Measurements from ENCODE around the gene RAB36.

Gene RAB36

GRCh38 chr22:23163665-23164064, 18.4 kb downstream of the RAB36 start:
- Mint-ChIP-seq H3K4me1 (no peaks in the 10 kb centered on the region), H3K36me3 (ENCODE audit: insufficient read depth) (peaks cover 4% of the 10 kb centered on the region), H3K9me3 (no peaks in the 10 kb centered on the region), H3K27me3 (no peaks in the 10 kb centered on the region), H3K27ac (ENCODE audit: low read depth) (no peak overlapping the region), H3K4me3 (no peak overlapping the region)
- DNase-seq (ENCODE audit: low spot score in 2 of 2) (no peak), ATAC-seq (replicated peaks; ENCODE audit: extremely low read depth, poor library complexity, severe bottlenecking) (no peak)

GRCh38 chr22:23164091-23164490, 18.8 kb downstream of the RAB36 start:
- Mint-ChIP-seq H3K9me3 (no peaks in the 10 kb centered on the region), H3K27ac (ENCODE audit: low read depth) (no peak overlapping the region), H3K36me3 (ENCODE audit: insufficient read depth) (peaks cover 4% of the 10 kb centered on the region), H3K4me3 (no peak overlapping the region), H3K4me1 (no peaks in the 10 kb centered on the region), H3K27me3 (no peaks in the 10 kb centered on the region)
- no peak for DNase-seq (ENCODE audit: low spot score in 2 of 2)
- no peak for ATAC-seq (replicated peaks; ENCODE audit: extremely low read depth, poor library complexity, severe bottlenecking)

- Mint-ChIP-seq H3K27ac (ENCODE audit: low read depth) (peak overlapping the region; percentile 36), H3K4me3 (no peak overlapping the region), H3K36me3 (ENCODE audit: insufficient read depth) (peaks cover 4% of the 10 kb centered on the region), H3K9me3 (no peaks in the 10 kb centered on the region), H3K27me3 (no peaks in the 10 kb centered on the region), H3K4me1 (no peaks in the 10 kb centered on the region)
- DNase-seq (ENCODE audit: low spot score in 2 of 2) (no peak), ATAC-seq (replicated peaks; ENCODE audit: extremely low read depth, poor library complexity, severe bottlenecking) (no peak)
These were observed 21.0 kb downstream of the RAB36 start for GRCh38 chr22:23166042-23166831.

- DNase-seq (ENCODE audit: low spot score in 2 of 2) (no peak), ATAC-seq (replicated peaks; ENCODE audit: extremely low read depth, poor library complexity, severe bottlenecking) (no peak)
- Mint-ChIP-seq H3K27ac (ENCODE audit: low read depth) (no peak overlapping the region), H3K4me3 (no peak overlapping the region), H3K27me3 (no peaks in the 10 kb centered on the region), H3K4me1 (no peaks in the 10 kb centered on the region), H3K36me3 (ENCODE audit: insufficient read depth) (peaks cover 4% of the 10 kb centered on the region), H3K9me3 (no peaks in the 10 kb centered on the region)
These were observed 21.8 kb downstream of the RAB36 start for GRCh38 chr22:23166841-23167616.

GRCh38 chr22:23168391-23169042, 23.2 kb downstream of the RAB36 start:
- Mint-ChIP-seq H3K36me3 (ENCODE audit: insufficient read depth) (no peaks in the 10 kb centered on the region), H3K9me3 (no peaks in the 10 kb centered on the region), H3K27me3 (no peaks in the 10 kb centered on the region), H3K4me3 (no peak overlapping the region), H3K4me1 (no peaks in the 10 kb centered on the region), H3K27ac (ENCODE audit: low read depth) (peak overlapping the region; percentile 19)
- ATAC-seq (replicated peaks; ENCODE audit: extremely low read depth, poor library complexity, severe bottlenecking) (no peak), DNase-seq (ENCODE audit: low spot score in 2 of 2) (no peak)

GRCh38 chr22:23169043-23169406, 23.7 kb downstream of the RAB36 start:
- peaks cover 5% of the 10 kb centered on the region for H3K4me1 Mint-ChIP-seq
- H3K27me3 Mint-ChIP-seq = no peaks in the 10 kb centered on the region
- H3K36me3 Mint-ChIP-seq (ENCODE audit: insufficient read depth) = no peaks in the 10 kb centered on the region
- H3K27ac Mint-ChIP-seq (ENCODE audit: low read depth) = peak overlapping the region; percentile 19
- ATAC-seq (replicated peaks; ENCODE audit: extremely low read depth, poor library complexity, severe bottlenecking) (no peak), DNase-seq (ENCODE audit: low spot score in 2 of 2) (no peak)
- H3K4me3 Mint-ChIP-seq = no peak overlapping the region
- H3K9me3 Mint-ChIP-seq = no peaks in the 10 kb centered on the region

GRCh38 chr22:23175817-23176644, 30.8 kb downstream of the RAB36 start:
- Mint-ChIP-seq H3K4me1 (peaks cover 45% of the 10 kb centered on the region), H3K27ac (ENCODE audit: low read depth) (peak overlapping the region; percentile 72)
- DNase-seq (ENCODE audit: low spot score in 2 of 2) = peak in 1 of 2 donors; percentile 27

GRCh38 chr22:23176645-23177027, 31.4 kb downstream of the RAB36 start:
- no peak overlapping the region for H3K4me3 Mint-ChIP-seq
- DNase-seq (ENCODE audit: low spot score in 2 of 2) (no peak), ATAC-seq (replicated peaks; ENCODE audit: extremely low read depth, poor library complexity, severe bottlenecking) (no peak)
- peaks cover 20% of the 10 kb centered on the region for H3K36me3 Mint-ChIP-seq (ENCODE audit: insufficient read depth)
- H3K27me3 Mint-ChIP-seq = no peaks in the 10 kb centered on the region
- H3K4me1 Mint-ChIP-seq = peaks cover 45% of the 10 kb centered on the region
- no peaks in the 10 kb centered on the region for H3K9me3 Mint-ChIP-seq
- H3K27ac Mint-ChIP-seq (ENCODE audit: low read depth) = peak overlapping the region; percentile 72

More at GRCh38 chr22:23175817-23176644, 30.8 kb downstream of the RAB36 start:
- ATAC-seq (replicated peaks; ENCODE audit: extremely low read depth, poor library complexity, severe bottlenecking) = no peak
- Mint-ChIP-seq H3K27me3 (no peaks in the 10 kb centered on the region), H3K9me3 (no peaks in the 10 kb centered on the region), H3K36me3 (ENCODE audit: insufficient read depth) (peaks cover 18% of the 10 kb centered on the region), H3K4me3 (peak overlapping the region; percentile 60)

GRCh38 chr22:23177197-23177596, 31.9 kb downstream of the RAB36 start:
- Mint-ChIP-seq H3K36me3 (ENCODE audit: insufficient read depth) (peaks cover 24% of the 10 kb centered on the region), H3K9me3 (no peaks in the 10 kb centered on the region), H3K4me3 (no peak overlapping the region), H3K4me1 (peaks cover 49% of the 10 kb centered on the region), H3K27ac (ENCODE audit: low read depth) (peak overlapping the region; percentile 72), H3K27me3 (no peaks in the 10 kb centered on the region)
- ATAC-seq (replicated peaks; ENCODE audit: extremely low read depth, poor library complexity, severe bottlenecking) (no peak), DNase-seq (ENCODE audit: low spot score in 2 of 2) (no peak)

- no peaks in the 10 kb centered on the region for H3K9me3 Mint-ChIP-seq
- no peak overlapping the region for H3K27ac Mint-ChIP-seq (ENCODE audit: low read depth)
- peak; percentile 30 to 56 for DNase-seq (ENCODE audit: low spot score in 2 of 2)
- no peaks in the 10 kb centered on the region for H3K27me3 Mint-ChIP-seq
- H3K4me1 Mint-ChIP-seq = peaks cover 63% of the 10 kb centered on the region
- H3K4me3 Mint-ChIP-seq = peak overlapping the region; percentile 88
- ATAC-seq (replicated peaks; ENCODE audit: extremely low read depth, poor library complexity, severe bottlenecking) = no peak
- H3K36me3 Mint-ChIP-seq (ENCODE audit: insufficient read depth) = peaks cover 31% of the 10 kb centered on the region
These were observed 33.4 kb downstream of the RAB36 start for GRCh38 chr22:23178512-23179254.

- H3K36me3 Mint-ChIP-seq (ENCODE audit: insufficient read depth) = peaks cover 34% of the 10 kb centered on the region
- H3K4me1 Mint-ChIP-seq = peaks cover 67% of the 10 kb centered on the region
- peak overlapping the region; percentile 74 for H3K27ac Mint-ChIP-seq (ENCODE audit: low read depth)
- H3K9me3 Mint-ChIP-seq = no peaks in the 10 kb centered on the region
- no peak for ATAC-seq (replicated peaks; ENCODE audit: extremely low read depth, poor library complexity, severe bottlenecking)
- H3K4me3 Mint-ChIP-seq = peak overlapping the region; percentile 88
- DNase-seq (ENCODE audit: low spot score in 2 of 2) = no peak
- no peaks in the 10 kb centered on the region for H3K27me3 Mint-ChIP-seq
These were observed 34.4 kb downstream of the RAB36 start for GRCh38 chr22:23179381-23180299.
